Activated T-cell treated with anti-CD3 and anti-CD28 coated beads, Interleukin-2, amount 50 U/mL, for 72 hours (primary cell): ENCODE measurements around the gene GALK2. TPM values are rescaled to one million over a fixed set of nuclear protein-coding genes. Genes with fewer than 3 reads are reported as not detected.
"Not testable (repeated sequence)": the region's sequence is repeated elsewhere in the genome, so short reads cannot be mapped to it uniquely, and the experiment has no call there.

Experiments
- ATAC-seq, 2 donors: fragments of 150-1000 bp; cut with Tn5 transposase; replicated peaks in 1 of 2; 2 replicates each; pipeline ENCODE4 v1.10.0; 2021; ENCODE audit warnings: moderate library complexity in 2 of 2, mild to moderate bottlenecking in 1 of 2
- DNase-seq, 2 donors: peaks; one replicate each; pipeline ENCODE4 v3.0.0; 2021 to 2022; ENCODE audit warnings: mixed read lengths in 1 of 2
- H3K27ac Mint-ChIP-seq: one replicate; pipeline ENCODE4 v1.8.0; 2022; ENCODE audit warnings: mild to moderate bottlenecking, moderate library complexity, mixed read lengths
- H3K27me3 Mint-ChIP-seq: one replicate; pipeline ENCODE4 v1.8.0; 2022; ENCODE audit warnings: low read depth, mixed read lengths
- H3K36me3 Mint-ChIP-seq, 2 donors: one replicate each; pipeline ENCODE4 v1.8.0; 2022; ENCODE audit warnings: mixed read lengths in 2 of 2, mild to moderate bottlenecking in 1 of 2; ENCODE audit not compliant: insufficient read depth in 2 of 2
- H3K4me1 Mint-ChIP-seq: one replicate; pipeline ENCODE4 v1.8.0; 2022; ENCODE audit warnings: low read depth, mixed read lengths
- H3K4me3 Mint-ChIP-seq, 2 donors: one replicate each; pipeline ENCODE4 v1.8.0; 2022; ENCODE audit warnings: mild to moderate bottlenecking in 2 of 2, mixed read lengths in 2 of 2, moderate library complexity in 2 of 2
- H3K9me3 Mint-ChIP-seq, 2 donors: one replicate each; pipeline ENCODE4 v1.8.0; 2022; ENCODE audit warnings: mixed read lengths in 2 of 2
- total RNA-seq, 2 donors: library from RNA; stranded (reverse); gene quantifications; one replicate each; pipeline ENCODE4 v1.2.3, GENCODE V29; 2022

Gene GALK2
- total RNA-seq, 2 donors from 2014 or later: 27.3 to 37.8 TPM

DNA sequence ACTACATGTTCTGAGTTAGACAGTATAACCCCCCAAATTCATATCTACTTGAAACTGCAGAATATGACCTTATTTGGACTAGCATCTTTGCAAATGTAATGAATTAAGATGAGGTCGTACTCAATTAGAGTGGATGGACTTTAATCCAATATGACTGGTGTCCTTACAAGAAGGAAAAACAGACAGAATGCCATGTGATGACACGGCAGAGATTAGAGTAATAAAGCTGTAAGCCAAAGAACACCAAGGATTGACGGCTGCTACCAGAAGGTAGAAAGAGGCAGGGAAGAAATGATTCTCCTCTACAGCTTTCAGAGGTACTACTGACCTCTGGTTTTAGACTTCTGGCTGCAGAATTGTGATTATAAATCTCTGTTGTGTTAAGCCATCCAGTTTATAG lies 30.3 kb downstream of the GALK2 start:
- H3K4me1 Mint-ChIP-seq: no peaks in the 10 kb centered on the region
- H3K9me3 Mint-ChIP-seq: peaks cover 2 to 3% of the 10 kb centered on the region in 2 donors
- ATAC-seq (no peak), DNase-seq (no peak)
- H3K36me3 Mint-ChIP-seq: peaks cover 10 to 18% of the 10 kb centered on the region in 2 donors
- H3K27ac Mint-ChIP-seq: no peak overlapping the region
- H3K27me3 Mint-ChIP-seq: no peaks in the 10 kb centered on the region
- no peak overlapping the region for H3K4me3 Mint-ChIP-seq

GRCh38 chr15:49208102-49208501 lies 38.1 kb downstream of the GALK2 start:
- ATAC-seq, DNase-seq, H3K4me3 Mint-ChIP-seq, H3K27ac Mint-ChIP-seq, H3K4me1 Mint-ChIP-seq, H3K27me3 Mint-ChIP-seq: not testable (repeated sequence)
- peaks cover 12 to 29% of the 10 kb centered on the region in 2 donors for H3K9me3 Mint-ChIP-seq
- peaks cover 46 to 68% of the 10 kb centered on the region in 2 donors for H3K36me3 Mint-ChIP-seq

DNA sequence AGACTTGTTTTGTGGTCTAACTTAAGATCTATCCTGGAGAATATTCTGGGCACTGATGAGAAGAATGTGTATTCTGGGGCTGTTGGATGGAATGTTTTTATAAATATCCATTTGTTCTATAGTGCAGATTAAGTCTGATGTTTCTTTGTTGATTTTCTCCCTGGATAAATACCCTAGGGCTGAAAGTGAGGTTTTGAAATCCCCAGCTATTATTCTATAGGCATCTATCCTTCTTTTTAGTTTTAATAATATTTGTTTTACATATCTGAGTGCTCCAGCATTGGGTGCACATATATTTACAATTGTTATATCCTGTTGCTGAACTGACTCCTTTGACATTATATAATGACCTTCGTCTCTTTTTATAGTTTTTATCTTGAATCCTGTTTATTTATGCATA lies 42.9 kb downstream of the GALK2 start:
- H3K27ac Mint-ChIP-seq: no peak overlapping the region
- no peaks in the 10 kb centered on the region for H3K27me3 Mint-ChIP-seq
- no peak overlapping the region for H3K4me3 Mint-ChIP-seq
- peaks cover 26 to 40% of the 10 kb centered on the region in 2 donors for H3K36me3 Mint-ChIP-seq
- DNase-seq (no peak), ATAC-seq (no peak)
- peaks cover 9 to 22% of the 10 kb centered on the region in 2 donors for H3K9me3 Mint-ChIP-seq
- H3K4me1 Mint-ChIP-seq: peaks cover 12% of the 10 kb centered on the region

- peaks cover 5 to 10% of the 10 kb centered on the region in 2 donors for H3K9me3 Mint-ChIP-seq
- no peak overlapping the region for H3K4me3 Mint-ChIP-seq
- H3K27ac Mint-ChIP-seq: peak overlapping the region; percentile 30
- DNase-seq: no peak
- ATAC-seq: peak in 1 of 2 donors; percentile 39
- H3K4me1 Mint-ChIP-seq: peaks cover 12% of the 10 kb centered on the region
- peaks cover 18 to 26% of the 10 kb centered on the region in 2 donors for H3K36me3 Mint-ChIP-seq
- no peaks in the 10 kb centered on the region for H3K27me3 Mint-ChIP-seq
These were observed 46.0 kb downstream of the GALK2 start for GRCh38 chr15:49215768-49216739.

- Mint-ChIP-seq H3K27ac (no peak overlapping the region), H3K4me3 (no peak overlapping the region), H3K4me1 (peaks cover 8% of the 10 kb centered on the region), H3K36me3 (peaks cover 22 to 30% of the 10 kb centered on the region in 2 donors), H3K9me3 (peaks cover 10% of the 10 kb centered on the region in 2 donors), H3K27me3 (no peaks in the 10 kb centered on the region)
- no peak for ATAC-seq
- DNase-seq: no peak
These were observed 53.7 kb downstream of the GALK2 start for GRCh38 chr15:49223536-49224274.

GRCh38 chr15:49225572-49226281 lies 55.7 kb downstream of the GALK2 start:
- ATAC-seq: no peak
- no peak overlapping the region for H3K27ac Mint-ChIP-seq

DNA sequence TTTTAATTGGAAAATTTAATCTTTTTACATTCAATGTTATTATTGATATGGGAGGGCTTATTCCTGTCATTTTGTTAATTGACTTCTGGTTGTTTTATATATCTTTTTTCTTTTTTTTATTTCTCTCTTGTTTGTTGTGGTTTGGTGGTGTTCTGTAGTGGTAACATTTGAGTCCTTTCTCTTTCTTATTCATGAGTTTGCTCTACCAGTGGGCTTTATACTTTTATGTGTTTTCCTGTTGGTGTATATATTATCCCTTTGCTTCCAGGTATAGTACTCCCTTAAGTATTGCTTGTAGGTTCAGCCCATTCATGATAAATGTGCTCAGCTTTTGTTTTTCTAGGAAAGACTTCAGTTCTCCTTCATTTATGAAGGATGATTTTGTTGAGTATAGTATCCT lies 57.6 kb downstream of the GALK2 start:
- Mint-ChIP-seq H3K9me3 (peaks cover 7% of the 10 kb centered on the region in 2 donors), H3K27ac (peak overlapping the region; percentile 31)
- DNase-seq: no peak

More at GRCh38 chr15:49225572-49226281, 55.7 kb downstream of the GALK2 start:
- H3K4me3 Mint-ChIP-seq: no peak overlapping the region
- H3K36me3 Mint-ChIP-seq: peaks cover 18 to 27% of the 10 kb centered on the region in 2 donors
- H3K4me1 Mint-ChIP-seq: peaks cover 8% of the 10 kb centered on the region
- H3K27me3 Mint-ChIP-seq: no peaks in the 10 kb centered on the region
- no peak for DNase-seq
- H3K9me3 Mint-ChIP-seq: peaks cover 7% of the 10 kb centered on the region in 2 donors

GRCh38 chr15:49229922-49230321 lies 59.9 kb downstream of the GALK2 start:
- peaks cover 8% of the 10 kb centered on the region for H3K4me1 Mint-ChIP-seq
- DNase-seq (no peak), ATAC-seq (no peak)
- H3K27me3 Mint-ChIP-seq: no peaks in the 10 kb centered on the region
- H3K4me3 Mint-ChIP-seq: no peak overlapping the region
- peaks cover 3 to 5% of the 10 kb centered on the region in 2 donors for H3K9me3 Mint-ChIP-seq
- H3K27ac Mint-ChIP-seq: no peak overlapping the region
- H3K36me3 Mint-ChIP-seq: peaks cover 17 to 31% of the 10 kb centered on the region in 2 donors

More for the DNA sequence above, 57.6 kb downstream of the GALK2 start:
- peaks cover 21 to 30% of the 10 kb centered on the region in 2 donors for H3K36me3 Mint-ChIP-seq
- peaks cover 8% of the 10 kb centered on the region for H3K4me1 Mint-ChIP-seq
- no peak for ATAC-seq
- H3K4me3 Mint-ChIP-seq: no peak overlapping the region
- no peaks in the 10 kb centered on the region for H3K27me3 Mint-ChIP-seq

DNA sequence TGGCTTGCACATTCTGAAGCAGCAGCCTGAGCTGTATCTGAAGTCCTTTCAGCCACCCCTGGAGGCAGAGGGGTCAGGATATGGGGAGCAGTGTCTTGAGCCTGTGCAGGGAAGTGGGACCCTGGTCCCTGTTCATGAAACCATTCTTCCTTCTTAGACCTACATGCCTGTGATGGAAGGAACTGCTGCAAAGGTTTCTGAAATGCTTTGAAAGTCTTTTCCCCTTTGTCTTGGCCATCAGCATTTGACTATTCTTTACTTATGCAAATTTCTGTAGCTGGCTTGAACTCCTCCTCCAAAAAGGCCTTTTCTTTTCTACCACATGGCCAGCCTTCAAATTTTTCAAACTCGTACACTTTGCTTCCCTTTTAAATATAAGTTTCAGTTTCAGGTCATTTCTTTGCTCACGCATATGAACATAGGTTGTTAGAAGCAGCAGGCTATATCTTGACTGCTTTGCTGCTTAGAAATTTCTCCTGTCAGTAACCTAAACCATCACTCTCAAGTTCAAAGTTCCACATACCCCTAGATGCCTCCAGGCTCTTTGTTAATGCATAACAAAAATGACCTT lies 62.3 kb downstream of the GALK2 start:
- Mint-ChIP-seq H3K4me1 (peaks cover 11% of the 10 kb centered on the region), H3K27ac (no peak overlapping the region), H3K36me3 (peaks cover 14 to 22% of the 10 kb centered on the region in 2 donors), H3K27me3 (no peaks in the 10 kb centered on the region), H3K9me3 (peaks cover 3 to 5% of the 10 kb centered on the region in 2 donors), H3K4me3 (no peak overlapping the region)
- ATAC-seq: no peak
- no peak for DNase-seq

GRCh38 chr15:49235446-49236124 lies 65.5 kb downstream of the GALK2 start:
- H3K4me3 Mint-ChIP-seq: no peak overlapping the region
- H3K27ac Mint-ChIP-seq: peak overlapping the region; percentile 73
- H3K27me3 Mint-ChIP-seq: no peaks in the 10 kb centered on the region
- peaks cover 4 to 11% of the 10 kb centered on the region in 2 donors for H3K36me3 Mint-ChIP-seq
- ATAC-seq (peak; percentile 67 to 77), DNase-seq (peak; percentile 21 to 45)
- peaks cover 6% of the 10 kb centered on the region for H3K4me1 Mint-ChIP-seq
- no peaks in the 10 kb centered on the region for H3K9me3 Mint-ChIP-seq

GRCh38 chr15:49236869-49237268 lies 66.8 kb downstream of the GALK2 start:
- peaks cover 2 to 9% of the 10 kb centered on the region in 2 donors for H3K36me3 Mint-ChIP-seq
- ATAC-seq: no peak
- no peak overlapping the region for H3K27ac Mint-ChIP-seq

DNA sequence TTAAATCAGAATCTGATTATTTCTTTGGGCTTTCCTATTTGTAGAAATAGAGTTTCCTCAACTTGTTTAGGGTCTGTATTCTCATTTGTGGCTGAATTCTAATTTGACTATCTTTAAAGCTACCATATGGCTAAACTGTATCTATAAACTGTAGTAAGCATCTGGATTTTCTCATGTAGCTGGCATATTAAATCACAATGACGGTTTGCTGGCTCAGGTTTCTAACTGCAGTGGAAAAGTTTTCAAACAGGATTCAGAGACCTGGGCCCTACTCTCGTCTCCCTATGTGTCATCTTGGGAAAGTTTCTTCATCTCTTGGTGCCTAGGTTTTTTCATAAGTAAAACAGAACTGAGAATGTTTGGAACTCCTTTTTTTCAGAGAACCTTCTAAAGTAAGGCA lies 68.3 kb downstream of the GALK2 start:
- no peak overlapping the region for H3K27ac Mint-ChIP-seq
- no peak overlapping the region for H3K4me3 Mint-ChIP-seq
- ATAC-seq (no peak), DNase-seq (no peak)
- no peaks in the 10 kb centered on the region for H3K9me3 Mint-ChIP-seq
- peaks cover 6% of the 10 kb centered on the region for H3K4me1 Mint-ChIP-seq
- H3K27me3 Mint-ChIP-seq: no peaks in the 10 kb centered on the region
- peaks cover 0 to 4% of the 10 kb centered on the region in 2 donors for H3K36me3 Mint-ChIP-seq

More at GRCh38 chr15:49236869-49237268, 66.8 kb downstream of the GALK2 start:
- Mint-ChIP-seq H3K9me3 (no peaks in the 10 kb centered on the region), H3K4me3 (no peak overlapping the region), H3K27me3 (no peaks in the 10 kb centered on the region), H3K4me1 (peaks cover 6% of the 10 kb centered on the region)
- no peak for DNase-seq
